Erythroblast (primary cell): ENCODE measurements around the gene NHEJ1.

Experiments used
- GATA1 ChIP-seq: IDR thresholded peaks from 2 replicates; pipeline ENCODE4 v1.6.1; 2011; ENCODE audit warnings: low read depth, mild to moderate bottlenecking, control low read depth, low read length, moderate library complexity
- POLR2A ChIP-seq: IDR thresholded peaks from 2 replicates; pipeline ENCODE4 v1.6.1; 2011; ENCODE audit warnings: mild to moderate bottlenecking, low read length

DNA sequence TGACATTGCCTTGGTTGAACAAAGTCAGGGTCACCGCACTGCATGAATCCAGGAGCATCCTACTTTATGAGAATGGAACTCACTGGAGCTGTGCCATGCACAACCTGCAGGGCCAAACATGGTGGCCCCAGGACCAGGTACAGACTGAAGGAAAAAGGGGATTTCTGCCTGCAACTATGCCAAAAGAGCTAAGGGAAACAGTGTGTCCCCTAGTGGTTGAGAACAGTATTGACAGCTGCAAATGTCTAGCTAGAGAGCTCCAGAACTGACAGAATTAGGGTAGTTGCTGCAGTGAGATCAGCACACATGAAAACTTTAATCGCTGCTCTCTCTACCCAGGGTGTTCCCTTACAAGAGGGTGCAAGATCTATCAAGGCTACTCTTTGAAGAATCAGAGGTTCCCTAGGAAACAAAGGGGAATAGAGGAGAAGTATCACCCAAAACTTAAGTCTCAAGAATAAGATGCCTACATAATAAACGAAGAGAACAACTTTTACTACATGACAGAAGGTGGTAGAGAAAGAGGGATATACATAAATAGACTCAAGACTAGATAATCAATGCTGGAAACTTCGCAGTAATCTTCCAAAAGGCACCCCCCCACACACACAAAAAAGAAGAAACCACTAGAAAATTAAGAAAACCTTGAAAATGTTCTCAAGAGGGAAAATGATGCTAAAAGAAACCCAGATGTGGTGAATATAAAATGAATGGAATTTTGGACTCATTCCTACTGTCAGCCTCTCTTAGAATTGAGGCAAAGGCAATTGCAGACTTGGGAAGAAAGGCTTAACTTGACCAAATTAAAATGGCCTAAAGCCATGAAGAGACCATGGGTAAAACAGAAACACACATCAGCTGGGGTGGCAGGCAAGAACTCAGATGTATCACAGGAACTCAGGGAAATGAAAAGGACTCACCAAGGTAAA lies 56.2 kb downstream of the NHEJ1 start:
- TF ChIP-seq POLR2A, result no peak
- TF ChIP-seq GATA1, result no peak
